NCI-H446 (cell line): ENCODE results near the gene RSPO4.
"Not testable (repeated sequence)": the region's sequence is repeated elsewhere in the genome, so short reads cannot be mapped to it uniquely, and the experiment has no call there.

ENCODE experiments used
- DNase-seq, 2 experiments: peaks; one replicate each; lab custom pipeline; 2025; lab: John Stamatoyannopoulos, UW

Gene RSPO4

GRCh38 chr20:1001911-1002681, at the start of gene RSPO4:
TSS of gene RSPO4 (minus strand) at chr20:1002311. CDS start at chr20:1002164, 147 bp downstream.
- no peak for DNase-seq

DNA sequence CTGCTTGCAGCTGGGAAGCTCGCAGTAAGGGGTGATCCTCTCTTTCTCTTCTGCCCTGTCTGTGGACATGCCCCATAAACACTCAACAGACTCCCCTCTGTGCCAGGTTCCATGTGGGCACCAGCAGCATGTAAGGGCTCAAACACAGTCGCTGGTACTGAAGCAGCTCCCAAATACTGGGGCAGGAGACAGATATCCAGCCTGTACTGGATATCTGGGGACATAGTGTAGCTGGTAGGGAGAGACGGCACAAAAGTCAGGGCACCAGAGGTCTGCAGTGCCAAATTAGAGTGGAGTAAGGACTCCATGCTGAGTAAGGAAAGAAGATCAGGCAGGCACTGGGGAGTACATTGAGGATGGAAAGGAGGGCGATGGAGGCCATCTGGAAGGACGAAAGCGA, 48.3 kb upstream of the RSPO4 start:
- DNase-seq, result no peak

DNA sequence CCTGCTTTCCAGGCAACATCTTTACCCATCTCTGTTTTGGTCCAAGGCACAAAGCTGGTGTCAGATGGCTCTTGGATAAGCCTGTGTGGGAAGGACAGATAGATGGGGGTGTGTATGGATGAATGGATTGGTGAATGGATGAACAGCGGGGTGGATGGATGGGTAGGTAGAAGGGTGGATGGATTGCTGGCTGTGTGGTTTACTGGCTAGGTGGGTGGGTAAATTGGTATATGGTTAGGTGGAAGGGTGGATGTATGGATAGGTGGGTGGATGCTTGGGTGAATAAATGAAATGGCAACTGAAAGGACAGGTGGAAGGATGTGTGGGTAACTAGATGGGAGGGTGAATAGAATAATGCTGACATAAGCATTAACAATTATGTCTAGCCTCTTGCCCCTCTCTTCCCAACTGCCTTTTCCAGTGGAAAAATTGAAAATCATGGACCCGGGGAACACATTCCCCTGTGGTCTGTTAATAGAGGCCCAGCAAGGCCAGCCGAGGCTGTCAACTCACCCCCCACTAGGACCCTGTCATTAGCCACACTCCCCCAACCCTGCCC, 43.8 kb upstream of the RSPO4 start:
- no peak for DNase-seq

DNA sequence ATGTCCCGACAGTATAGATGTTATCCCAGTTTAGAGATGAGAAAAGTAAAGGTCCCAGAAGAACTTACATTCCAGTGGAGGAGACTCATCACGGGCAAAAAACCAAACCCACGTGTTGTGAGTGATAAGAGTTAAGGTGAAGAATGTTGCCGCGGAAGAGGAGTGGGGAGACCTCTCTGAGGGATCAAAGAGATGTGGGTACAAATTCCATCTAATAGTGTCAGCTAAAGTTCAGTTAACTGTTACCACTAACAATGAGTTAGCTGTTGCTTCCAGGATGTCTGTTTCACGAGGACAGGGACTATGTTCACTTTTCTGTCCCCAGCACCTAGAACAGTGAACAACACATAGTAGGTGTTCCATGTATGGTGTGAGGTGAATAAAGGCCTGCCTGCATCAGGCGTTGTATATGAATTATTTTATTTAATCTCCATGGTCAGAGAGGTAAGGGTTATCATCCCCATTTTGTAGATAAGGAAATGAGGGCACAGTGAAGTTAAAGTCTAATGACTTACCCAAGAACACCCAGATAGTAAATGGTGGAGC, 39.8 kb upstream of the RSPO4 start:
- DNase-seq, result no peak

- no peak for DNase-seq
Measured at GRCh38 chr20:1038205-1038604, 36.1 kb upstream of the RSPO4 start.

GRCh38 chr20:1037039-1037438, 34.9 kb upstream of the RSPO4 start:
- no peak for DNase-seq

DNA sequence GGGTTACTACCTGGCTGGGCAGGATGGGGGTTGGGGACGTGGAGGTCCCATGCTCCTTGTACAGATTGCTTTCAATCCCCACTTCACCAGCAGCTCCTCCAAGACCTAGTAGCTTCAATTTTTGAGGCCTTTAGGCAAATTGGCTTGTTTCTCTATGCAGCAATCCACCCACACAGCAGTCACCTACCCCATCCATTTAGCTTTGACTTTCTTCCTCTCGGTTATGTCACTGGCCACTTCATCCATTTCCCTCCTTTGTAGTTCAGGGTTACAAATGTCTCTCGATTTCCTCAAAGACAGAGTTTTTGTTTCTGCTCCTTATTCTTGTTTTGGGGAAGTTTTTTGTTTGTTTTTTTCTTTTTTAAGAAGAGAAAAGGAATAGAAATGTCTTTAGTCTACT, 33.4 kb upstream of the RSPO4 start:
- DNase-seq, result no peak

DNA sequence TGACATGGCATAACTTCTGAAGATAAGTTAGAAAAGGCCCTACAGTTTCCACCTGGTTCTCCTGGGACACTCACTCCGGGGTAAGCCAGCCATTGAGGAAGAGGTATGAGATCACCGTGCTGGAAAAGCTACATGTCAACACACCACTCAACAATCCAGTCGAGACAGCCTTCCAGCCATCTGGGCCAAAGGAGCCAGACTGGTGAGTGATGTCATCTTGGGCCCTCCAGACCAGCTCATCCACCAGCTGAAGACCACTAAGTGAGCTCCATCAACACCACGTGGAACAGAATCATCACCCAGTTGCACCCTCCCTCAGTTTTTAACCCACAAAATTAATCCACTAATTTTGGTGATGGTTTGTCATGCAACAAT, 32.3 kb upstream of the RSPO4 start:
- no peak for DNase-seq

- no peak for DNase-seq
Measured at GRCh38 chr20:1033751-1034414, 31.8 kb upstream of the RSPO4 start.

GRCh38 chr20:1029980-1030379, 27.9 kb upstream of the RSPO4 start:
- no peak for DNase-seq

GRCh38 chr20:1026214-1026613, 24.1 kb upstream of the RSPO4 start:
- DNase-seq, result not testable (repeated sequence)

DNA sequence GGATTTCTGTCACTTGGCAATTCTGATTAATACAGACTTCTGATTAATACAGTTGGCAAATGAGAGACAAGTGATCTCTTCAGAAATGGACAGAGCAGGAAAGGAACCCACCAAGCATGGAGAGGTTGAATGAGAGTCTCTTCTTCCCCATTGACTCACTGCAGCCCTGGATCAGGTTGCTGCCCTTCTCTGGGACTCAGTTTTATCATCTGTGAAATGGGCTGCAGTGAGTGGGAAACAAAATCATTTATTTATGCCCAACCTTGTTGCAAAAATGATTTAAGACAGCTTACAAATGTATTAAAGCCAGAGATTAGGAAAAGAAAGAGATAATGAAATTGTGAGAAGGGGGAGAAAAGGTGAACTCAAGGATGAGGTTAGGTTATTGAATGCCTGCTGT, 20.8 kb upstream of the RSPO4 start:
- no peak for DNase-seq

DNA sequence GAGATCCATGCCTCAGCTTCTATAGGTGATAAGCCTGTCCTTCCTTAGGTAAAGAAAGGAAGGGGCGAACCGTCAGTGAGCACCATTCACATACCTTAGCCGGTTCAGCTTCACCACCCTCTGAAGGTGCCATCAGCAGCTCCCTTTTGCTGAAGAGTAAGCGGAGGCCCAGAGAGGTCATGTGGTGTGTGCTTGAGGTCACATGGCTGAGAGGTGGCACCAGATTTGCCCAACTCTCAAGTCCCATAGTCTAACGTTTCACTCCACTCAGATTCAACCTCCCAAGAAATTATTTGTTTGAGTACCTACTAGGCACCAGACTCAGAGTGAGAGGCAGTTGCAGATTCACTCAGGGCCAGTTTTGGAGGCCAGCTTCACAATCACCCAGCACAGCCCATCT, 18.5 kb upstream of the RSPO4 start:
- DNase-seq, result no peak

DNA sequence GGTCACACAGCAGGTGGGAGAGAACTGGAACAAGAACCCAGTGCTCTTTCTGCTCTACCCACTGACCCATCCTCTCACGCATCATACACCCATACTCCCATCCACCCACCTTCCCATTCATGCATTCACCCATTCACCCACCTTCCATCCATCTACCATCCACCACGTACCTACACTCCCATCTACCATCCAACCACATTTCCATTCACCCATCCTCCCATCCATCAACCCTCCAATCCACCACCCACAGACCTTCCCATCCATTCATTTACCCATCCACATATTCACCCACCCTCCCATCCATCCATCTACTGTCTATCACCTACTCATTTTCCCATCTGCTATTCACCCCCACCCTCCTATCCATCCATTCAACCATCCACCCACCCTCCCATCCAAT, 17.2 kb upstream of the RSPO4 start:
- DNase-seq, result no peak

- DNase-seq, result no peak
Measured at GRCh38 chr20:1017677-1018076, 15.6 kb upstream of the RSPO4 start.

DNA sequence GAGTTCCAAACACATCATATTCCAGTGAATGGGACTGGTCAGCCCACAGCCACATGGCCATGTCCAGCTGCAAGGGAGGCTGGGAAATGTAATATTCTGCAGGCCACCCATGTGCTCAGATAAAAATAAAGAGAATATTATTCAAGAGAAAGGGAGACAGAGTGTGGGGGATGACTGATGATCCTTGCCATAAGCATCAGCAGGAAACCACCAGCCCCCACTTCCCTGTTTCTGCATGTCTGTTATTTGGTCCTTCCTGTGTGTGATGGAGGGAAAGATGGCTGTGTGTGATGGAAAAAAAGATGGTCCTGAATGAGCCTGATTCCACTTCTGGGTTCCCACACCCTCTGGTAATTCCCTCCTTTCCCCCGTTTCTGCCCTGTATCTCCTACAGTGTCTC, 13.1 kb upstream of the RSPO4 start:
- no peak for DNase-seq

GRCh38 chr20:1014471-1014870, 12.4 kb upstream of the RSPO4 start:
- no peak for DNase-seq

- DNase-seq, result no peak
Measured at GRCh38 chr20:1013566-1014340, 11.6 kb upstream of the RSPO4 start.

- DNase-seq, result no peak
Measured at GRCh38 chr20:1012359-1013168, 10.5 kb upstream of the RSPO4 start.

DNA sequence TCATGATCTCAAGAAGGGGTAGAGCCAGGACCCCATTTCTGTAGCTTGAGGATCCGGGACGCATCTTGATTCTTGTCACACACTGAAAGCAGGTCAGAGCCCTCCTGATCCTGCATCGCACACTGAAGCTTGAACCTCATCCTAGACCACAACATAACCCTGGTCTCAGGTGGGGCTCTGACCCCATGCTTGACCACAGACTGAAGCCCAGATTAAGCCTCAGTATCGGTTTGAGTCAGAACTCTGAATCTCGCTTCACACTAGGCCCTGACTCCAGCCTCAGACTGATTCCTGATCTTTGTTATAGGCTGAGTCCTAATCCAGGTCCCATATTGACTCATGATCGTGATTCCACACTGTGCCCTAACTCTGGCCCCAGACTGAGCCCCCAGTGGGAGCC, 8.5 kb upstream of the RSPO4 start:
- DNase-seq, result no peak

GRCh38 chr20:1005452-1006027, 3.4 kb upstream of the RSPO4 start:
- no peak for DNase-seq
